ENCODE results near the gene ERLEC1.

DNA sequence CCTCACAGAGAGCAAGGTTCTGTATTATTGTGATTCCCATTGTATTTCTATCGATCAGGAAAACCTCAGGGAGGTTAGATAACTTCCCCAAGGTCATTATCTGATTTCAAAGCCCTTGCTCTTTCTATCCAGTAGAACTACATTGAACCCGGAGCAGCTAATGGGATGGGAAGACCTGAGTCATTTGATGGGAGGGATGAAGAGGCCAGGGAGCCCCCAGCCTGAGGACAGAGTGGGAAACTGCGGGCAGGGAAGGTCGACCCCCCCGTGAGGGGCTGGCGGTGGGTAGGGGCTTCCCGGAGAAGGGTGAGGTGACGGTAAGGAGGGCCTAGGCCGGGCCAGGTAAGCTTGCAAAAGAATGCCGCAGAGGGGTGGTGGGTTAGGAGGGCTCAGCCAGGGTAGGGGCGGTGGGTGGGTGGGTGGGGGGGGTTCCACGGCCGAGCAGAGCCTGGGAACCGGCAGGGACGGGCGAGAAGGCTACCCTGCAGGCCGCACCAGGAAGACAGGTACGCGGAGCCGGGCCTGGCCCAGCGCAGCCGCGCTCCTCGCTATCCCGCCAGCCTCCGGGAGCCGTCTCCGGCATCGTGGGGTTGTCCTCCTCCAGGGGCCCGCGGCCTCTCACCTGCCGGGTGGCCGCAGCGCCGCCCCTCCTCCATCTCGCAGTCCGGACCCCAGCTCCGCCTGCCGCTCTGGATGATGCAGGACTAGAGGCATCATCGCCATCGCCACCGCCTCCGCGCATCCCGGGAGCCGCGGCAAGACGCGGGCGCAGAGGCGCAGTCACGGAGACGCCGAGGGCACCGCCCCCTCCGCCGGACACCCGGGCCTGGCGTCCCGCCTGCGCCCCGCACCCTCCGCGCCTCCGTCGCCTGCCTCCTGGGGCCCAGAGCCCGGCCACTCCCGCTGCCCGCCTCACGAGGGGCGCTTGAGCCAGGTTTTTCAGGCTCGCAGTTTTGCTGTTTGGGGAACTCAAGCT is 72.7 kb downstream of the ERLEC1 start, which contains the start of gene GPR75:
- TF ChIP-seq, protein P1, sequence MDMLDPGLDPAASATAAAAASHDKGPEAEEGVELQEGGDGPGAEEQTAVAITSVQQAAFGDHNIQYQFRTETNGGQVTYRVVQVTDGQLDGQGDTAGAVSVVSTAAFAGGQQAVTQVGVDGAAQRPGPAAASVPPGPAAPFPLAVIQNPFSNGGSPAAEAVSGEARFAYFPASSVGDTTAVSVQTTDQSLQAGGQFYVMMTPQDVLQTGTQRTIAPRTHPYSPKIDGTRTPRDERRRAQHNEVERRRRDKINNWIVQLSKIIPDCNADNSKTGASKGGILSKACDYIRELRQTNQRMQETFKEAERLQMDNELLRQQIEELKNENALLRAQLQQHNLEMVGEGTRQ (IDR thresholded peaks at IDR 0.05) = no peak
- TF ChIP-seq NR3C1 (IDR thresholded peaks at IDR 0.05) (no peak), POLR2A (IDR thresholded peaks at IDR 0.05; ENCODE audit: low read length) (no peak), RFX5 (IDR thresholded peaks at IDR 0.05) (no peak), MAFK (IDR thresholded peaks at IDR 0.05; ENCODE audit: partially characterized antibody) (no peak), ESRRA (IDR thresholded peaks at IDR 0.05; ENCODE audit: borderline replicate concordance, low read length) (no peak), SREBF2 (IDR thresholded peaks at IDR 0.05) (no peak), RCOR1 (IDR thresholded peaks at IDR 0.05; ENCODE audit: low read depth, low read length) (no peak), CHD4 (IDR thresholded peaks at IDR 0.05; ENCODE audit: borderline replicate concordance) (no peak), MYC (IDR thresholded peaks at IDR 0.05; ENCODE audit: borderline replicate concordance, low read length) (no peak), HDAC2 (IDR thresholded peaks at IDR 0.05) (no peak)
- TF ChIP-seq, protein P2, sequence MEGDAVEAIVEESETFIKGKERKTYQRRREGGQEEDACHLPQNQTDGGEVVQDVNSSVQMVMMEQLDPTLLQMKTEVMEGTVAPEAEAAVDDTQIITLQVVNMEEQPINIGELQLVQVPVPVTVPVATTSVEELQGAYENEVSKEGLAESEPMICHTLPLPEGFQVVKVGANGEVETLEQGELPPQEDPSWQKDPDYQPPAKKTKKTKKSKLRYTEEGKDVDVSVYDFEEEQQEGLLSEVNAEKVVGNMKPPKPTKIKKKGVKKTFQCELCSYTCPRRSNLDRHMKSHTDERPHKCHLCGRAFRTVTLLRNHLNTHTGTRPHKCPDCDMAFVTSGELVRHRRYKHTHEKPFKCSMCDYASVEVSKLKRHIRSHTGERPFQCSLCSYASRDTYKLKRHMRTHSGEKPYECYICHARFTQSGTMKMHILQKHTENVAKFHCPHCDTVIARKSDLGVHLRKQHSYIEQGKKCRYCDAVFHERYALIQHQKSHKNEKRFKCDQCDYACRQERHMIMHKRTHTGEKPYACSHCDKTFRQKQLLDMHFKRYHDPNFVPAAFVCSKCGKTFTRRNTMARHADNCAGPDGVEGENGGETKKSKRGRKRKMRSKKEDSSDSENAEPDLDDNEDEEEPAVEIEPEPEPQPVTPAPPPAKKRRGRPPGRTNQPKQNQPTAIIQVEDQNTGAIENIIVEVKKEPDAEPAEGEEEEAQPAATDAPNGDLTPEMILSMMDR (IDR thresholded peaks at IDR 0.05) = no peak
- TF ChIP-seq, protein P3, sequence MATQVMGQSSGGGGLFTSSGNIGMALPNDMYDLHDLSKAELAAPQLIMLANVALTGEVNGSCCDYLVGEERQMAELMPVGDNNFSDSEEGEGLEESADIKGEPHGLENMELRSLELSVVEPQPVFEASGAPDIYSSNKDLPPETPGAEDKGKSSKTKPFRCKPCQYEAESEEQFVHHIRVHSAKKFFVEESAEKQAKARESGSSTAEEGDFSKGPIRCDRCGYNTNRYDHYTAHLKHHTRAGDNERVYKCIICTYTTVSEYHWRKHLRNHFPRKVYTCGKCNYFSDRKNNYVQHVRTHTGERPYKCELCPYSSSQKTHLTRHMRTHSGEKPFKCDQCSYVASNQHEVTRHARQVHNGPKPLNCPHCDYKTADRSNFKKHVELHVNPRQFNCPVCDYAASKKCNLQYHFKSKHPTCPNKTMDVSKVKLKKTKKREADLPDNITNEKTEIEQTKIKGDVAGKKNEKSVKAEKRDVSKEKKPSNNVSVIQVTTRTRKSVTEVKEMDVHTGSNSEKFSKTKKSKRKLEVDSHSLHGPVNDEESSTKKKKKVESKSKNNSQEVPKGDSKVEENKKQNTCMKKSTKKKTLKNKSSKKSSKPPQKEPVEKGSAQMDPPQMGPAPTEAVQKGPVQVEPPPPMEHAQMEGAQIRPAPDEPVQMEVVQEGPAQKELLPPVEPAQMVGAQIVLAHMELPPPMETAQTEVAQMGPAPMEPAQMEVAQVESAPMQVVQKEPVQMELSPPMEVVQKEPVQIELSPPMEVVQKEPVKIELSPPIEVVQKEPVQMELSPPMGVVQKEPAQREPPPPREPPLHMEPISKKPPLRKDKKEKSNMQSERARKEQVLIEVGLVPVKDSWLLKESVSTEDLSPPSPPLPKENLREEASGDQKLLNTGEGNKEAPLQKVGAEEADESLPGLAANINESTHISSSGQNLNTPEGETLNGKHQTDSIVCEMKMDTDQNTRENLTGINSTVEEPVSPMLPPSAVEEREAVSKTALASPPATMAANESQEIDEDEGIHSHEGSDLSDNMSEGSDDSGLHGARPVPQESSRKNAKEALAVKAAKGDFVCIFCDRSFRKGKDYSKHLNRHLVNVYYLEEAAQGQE (IDR thresholded peaks at IDR 0.05) = no peak
- TF ChIP-seq, protein P4, sequence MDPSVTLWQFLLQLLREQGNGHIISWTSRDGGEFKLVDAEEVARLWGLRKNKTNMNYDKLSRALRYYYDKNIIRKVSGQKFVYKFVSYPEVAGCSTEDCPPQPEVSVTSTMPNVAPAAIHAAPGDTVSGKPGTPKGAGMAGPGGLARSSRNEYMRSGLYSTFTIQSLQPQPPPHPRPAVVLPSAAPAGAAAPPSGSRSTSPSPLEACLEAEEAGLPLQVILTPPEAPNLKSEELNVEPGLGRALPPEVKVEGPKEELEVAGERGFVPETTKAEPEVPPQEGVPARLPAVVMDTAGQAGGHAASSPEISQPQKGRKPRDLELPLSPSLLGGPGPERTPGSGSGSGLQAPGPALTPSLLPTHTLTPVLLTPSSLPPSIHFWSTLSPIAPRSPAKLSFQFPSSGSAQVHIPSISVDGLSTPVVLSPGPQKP (IDR thresholded peaks at IDR 0.05; ENCODE audit: low read depth, low read length) = no peak
